GM18508 (cell line): ENCODE data around the gene TOGARAM1.

Experiments used
- ATAC-seq: cut with Tn5 transposase; IDR thresholded peaks from one replicate; pipeline ENCODE4 v1.9.1; 2021; ENCODE audit warnings: moderate number of reproducible peaks; ENCODE audit not compliant: insufficient read depth, unreplicated experiment

The TOGARAM1 gene, protein sequence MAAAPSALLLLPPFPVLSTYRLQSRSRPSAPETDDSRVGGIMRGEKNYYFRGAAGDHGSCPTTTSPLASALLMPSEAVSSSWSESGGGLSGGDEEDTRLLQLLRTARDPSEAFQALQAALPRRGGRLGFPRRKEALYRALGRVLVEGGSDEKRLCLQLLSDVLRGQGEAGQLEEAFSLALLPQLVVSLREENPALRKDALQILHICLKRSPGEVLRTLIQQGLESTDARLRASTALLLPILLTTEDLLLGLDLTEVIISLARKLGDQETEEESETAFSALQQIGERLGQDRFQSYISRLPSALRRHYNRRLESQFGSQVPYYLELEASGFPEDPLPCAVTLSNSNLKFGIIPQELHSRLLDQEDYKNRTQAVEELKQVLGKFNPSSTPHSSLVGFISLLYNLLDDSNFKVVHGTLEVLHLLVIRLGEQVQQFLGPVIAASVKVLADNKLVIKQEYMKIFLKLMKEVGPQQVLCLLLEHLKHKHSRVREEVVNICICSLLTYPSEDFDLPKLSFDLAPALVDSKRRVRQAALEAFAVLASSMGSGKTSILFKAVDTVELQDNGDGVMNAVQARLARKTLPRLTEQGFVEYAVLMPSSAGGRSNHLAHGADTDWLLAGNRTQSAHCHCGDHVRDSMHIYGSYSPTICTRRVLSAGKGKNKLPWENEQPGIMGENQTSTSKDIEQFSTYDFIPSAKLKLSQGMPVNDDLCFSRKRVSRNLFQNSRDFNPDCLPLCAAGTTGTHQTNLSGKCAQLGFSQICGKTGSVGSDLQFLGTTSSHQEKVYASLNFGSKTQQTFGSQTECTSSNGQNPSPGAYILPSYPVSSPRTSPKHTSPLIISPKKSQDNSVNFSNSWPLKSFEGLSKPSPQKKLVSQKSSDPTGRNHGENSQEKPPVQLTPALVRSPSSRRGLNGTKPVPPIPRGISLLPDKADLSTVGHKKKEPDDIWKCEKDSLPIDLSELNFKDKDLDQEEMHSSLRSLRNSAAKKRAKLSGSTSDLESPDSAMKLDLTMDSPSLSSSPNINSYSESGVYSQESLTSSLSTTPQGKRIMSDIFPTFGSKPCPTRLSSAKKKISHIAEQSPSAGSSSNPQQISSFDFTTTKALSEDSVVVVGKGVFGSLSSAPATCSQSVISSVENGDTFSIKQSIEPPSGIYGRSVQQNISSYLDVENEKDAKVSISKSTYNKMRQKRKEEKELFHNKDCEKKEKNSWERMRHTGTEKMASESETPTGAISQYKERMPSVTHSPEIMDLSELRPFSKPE (N-terminal part only)

GRCh38 chr14:44961554-44962333 lies at the start of gene TOGARAM1, which contains the start of gene KLHL28:
TOGARAM1 (plus strand) TSS chr14:44962190; CDS start chr14:44962422, 232 bp downstream.
KLHL28 (minus strand) TSS chr14:44961947; CDS start chr14:44945928, 16,019 bp downstream.
- peak; percentile 94 for ATAC-seq

DNA sequence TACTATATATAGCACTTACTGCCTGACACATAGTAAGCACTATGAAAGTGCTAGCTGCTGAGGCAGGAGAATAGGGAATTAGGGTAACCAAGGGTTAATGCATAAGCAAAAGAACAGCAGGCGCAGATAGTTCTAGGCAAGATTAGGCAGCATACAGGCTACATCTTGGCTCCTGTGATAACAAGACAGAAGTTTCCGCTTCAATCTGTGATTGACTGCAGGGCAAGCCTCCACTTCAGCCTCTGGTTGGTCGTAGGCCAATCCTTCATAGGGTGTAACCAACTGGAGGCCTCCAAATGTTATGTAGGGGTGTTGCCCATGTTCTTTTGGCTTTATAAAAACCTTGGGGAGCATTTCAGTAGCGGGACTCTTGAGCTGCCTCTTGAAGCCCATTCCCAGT lies 47.1 kb upstream of the TOGARAM1 start:
- ATAC-seq, result no peak

GRCh38 chr14:44928793-44929192 lies 33.2 kb upstream of the TOGARAM1 start:
- ATAC-seq, result no peak

DNA sequence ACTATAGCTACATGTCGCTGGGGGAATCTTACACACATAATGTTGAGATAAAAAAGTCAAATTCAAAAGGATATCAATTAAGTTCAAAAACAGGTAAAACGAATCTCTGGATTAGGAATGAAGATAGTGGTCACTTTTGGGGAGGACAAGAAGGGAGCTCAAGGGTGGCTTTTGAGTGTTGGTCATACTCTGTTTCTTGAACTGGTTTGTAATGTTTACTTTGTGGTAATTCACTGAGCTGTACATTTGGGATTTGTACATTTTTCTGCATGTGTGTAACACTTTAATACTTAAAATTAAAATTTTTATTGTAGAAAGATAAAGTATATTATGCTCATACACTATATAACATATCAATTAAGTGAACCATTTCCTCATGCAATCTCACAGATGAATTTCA lies 26.8 kb upstream of the TOGARAM1 start:
- no peak for ATAC-seq

- ATAC-seq, result no peak
Observed at GRCh38 chr14:44937547-44937946, 24.4 kb upstream of the TOGARAM1 start.

DNA sequence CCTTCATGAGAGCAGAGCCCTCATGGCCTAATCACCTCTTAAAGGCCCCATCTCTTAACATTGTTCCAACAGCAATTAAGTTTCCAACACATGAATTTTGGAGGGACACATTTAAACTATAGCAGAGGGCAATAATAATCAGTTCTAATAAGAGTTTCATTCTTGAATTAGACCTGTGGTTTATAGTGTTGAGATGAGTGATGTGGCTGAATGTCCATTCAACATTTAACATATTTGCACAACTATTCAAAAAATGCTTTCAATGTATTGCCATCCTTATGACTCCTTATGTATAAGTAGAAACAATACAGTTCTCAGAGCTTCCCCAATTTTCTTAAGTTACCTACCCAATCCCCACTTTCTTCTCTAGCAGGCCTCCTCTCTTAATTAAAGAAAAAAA lies 21.8 kb upstream of the TOGARAM1 start:
- no peak for ATAC-seq

DNA sequence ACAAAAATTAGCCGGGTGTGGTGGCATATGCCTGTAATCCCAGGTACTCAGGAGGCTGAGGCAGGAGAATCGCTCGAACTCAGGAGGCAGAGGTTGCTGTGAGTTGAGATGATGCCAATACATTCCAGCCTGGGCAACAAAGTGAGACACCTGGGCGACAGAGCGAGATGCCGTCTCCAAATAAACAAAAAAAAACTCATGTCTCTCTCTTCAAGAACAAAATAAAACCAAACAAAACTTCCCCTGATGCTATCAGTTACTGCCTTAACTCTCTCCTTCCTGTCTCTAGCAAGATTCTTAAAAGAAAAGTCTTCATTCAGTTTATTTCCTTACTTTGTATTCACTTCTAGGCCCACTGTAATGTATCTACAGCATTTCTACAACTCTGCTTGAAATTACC lies 21.0 kb upstream of the TOGARAM1 start:
- no peak for ATAC-seq

- ATAC-seq, result no peak
Observed at GRCh38 chr14:44941591-44941990, 20.4 kb upstream of the TOGARAM1 start.

DNA sequence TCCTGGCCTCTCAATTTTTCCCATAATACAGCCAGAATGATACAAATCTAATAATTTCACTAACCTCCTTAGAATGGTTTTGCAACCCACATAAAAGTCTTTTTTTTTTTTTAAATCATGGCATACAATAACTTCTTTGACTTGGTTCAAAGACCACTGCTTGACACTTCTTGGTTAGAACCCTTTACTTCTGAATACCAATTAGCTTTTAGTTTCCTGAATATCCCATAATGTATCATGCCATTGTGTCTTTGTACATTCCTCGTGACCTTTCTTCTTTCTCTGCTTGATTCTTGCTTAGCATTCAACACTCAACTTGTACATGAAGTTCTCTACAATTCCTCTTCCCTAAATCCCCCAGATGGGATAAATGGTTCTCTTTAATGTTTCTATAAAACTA lies 19.6 kb upstream of the TOGARAM1 start:
- no peak for ATAC-seq

GRCh38 chr14:44944107-44944506 lies 17.9 kb upstream of the TOGARAM1 start:
- no peak for ATAC-seq

DNA sequence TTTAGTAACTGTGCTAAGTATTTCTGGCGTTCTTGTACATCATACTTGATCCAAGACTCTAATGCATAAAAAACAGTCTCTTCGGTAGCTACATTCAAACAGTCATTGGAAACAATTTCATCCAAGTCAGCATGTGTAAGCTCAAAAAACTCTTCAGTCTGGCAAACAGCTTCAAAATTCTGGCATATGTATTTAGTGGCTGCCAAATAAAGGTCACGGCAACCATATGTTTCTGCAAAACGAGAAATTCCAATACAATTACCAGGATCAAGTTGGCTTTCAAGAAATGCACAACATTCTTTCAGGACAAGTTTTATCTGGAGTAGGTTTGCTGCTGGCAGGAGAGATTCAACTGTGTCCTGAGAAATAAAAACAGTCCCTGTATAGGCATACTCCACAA lies 16.7 kb upstream of the TOGARAM1 start:
- ATAC-seq, result no peak

DNA sequence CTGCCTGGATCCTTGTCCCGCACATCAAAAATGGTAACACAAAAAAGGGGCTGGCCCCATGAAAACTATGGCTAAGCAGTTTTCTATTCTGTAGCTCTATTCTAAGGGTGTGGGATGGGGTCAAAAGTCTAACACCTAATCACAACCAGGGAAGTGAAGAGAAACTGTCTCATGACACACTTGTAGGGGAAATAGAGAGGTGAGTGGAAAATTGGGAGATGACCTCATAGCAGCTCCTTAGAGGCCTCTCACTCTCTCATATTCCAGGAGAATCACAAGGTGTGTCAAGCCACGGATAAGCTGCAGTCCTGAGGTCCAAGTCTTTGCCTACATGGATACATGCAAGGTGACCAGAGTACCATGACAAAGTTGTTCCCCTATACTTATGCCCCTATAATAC lies 10.9 kb upstream of the TOGARAM1 start:
- no peak for ATAC-seq

GRCh38 chr14:44952391-44953110 lies 9.4 kb upstream of the TOGARAM1 start:
- ATAC-seq, result no peak

DNA sequence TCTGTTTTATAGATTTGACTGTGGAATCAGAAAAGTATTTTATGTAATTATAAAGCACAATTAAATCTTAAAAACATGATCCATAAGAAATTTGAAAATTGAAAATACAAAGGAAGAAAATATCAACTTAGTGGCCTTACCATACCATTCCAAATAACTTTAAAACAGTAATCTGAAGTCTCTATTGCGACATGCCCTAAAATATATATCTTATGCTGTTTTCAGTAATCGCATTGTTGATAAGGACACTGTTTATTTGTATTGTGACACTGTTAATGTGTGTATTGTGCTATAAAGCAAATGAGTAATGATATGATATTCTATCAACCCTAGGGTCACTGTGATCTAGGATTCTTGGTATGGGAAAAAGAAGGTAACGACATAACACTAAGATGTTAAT lies 7.2 kb upstream of the TOGARAM1 start:
- no peak for ATAC-seq

DNA sequence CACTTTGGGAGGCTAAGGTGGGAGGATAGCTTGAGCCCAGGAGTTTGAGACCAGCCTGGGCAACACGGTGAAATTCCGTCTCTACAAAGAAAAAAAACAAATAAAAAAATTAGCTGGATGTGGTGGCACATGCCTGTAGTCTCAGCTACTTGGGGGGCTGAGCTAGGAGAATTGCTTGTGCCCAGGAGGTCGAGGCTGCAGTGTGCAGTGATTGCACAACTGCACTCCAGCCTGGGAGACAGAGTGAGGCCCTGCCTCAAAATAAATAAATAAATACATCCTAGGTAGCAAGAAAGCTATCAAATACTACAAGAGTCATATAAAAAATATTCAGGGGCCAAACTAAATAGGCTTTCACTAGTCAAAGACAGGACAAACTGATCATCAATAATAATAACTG lies 6.5 kb upstream of the TOGARAM1 start:
- ATAC-seq, result no peak

GRCh38 chr14:44956866-44957265 lies 5.1 kb upstream of the TOGARAM1 start:
- ATAC-seq, result no peak

DNA sequence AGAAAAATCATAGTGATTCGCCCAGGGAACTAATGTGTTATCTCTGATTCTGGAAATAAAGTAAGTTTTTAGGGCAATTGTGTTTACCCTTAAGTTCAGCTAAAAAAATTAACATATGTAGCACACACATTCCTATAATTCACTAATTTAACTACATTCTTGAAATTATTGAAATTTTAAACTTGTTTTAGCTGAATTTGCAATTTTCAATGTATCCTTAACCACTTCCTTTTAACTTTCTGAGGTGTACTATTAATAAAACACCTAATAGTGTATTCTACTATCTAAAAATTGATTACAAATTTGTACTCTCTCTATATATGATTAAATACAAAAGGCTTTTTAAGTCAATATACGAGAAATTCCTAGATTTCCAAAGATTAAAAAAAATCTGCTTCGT lies 2.5 kb upstream of the TOGARAM1 start:
- ATAC-seq, result no peak

DNA sequence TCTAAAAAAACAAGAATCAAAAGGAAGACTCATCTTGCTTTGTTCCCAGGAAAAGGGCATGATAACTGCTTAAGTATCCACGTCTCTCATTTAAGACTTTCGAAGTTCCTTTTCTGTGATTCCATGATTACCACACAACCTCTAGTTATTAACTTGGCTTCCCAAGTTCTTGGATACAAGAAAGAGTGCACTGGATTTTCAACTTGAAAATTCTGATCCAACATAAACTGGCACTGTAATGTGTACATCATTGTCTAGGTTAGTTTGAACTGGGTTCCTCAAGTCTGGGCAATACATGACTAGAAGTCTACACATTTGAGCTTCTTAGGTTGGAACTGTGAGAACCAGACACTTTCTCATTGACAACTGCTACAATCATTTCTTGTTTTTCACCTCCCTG lies 1.8 kb upstream of the TOGARAM1 start:
- no peak for ATAC-seq

- no peak for ATAC-seq
Observed at GRCh38 chr14:44960646-44961045, 1.3 kb upstream of the TOGARAM1 start.
